Omental fat pad (tissue), 4 donors: ENCODE measurements around the gene NAMPT. TPM values are rescaled to one million over a fixed set of nuclear protein-coding genes. Genes with fewer than 3 reads are reported as not detected.

Source experiments
- ATAC-seq: fragments of 150-250 bp; one replicate; pipeline ENCODE4 v1.9.1; 2016; ENCODE audit warnings: mild to moderate bottlenecking, moderate library complexity; ENCODE audit not compliant: low FRiP score
- DNase-seq: peaks from one replicate; pipeline ENCODE4 v3.0.0-alpha.2; 2019; ENCODE audit warnings: low spot score
- total RNA-seq, 4 donors: library from RNA; depleted of rRNA; stranded (reverse); fragments of >200 nt; gene quantifications; one replicate each; pipeline ENCODE4 v1.1.0, GENCODE V29; 2016
- TF ChIP-seq, protein P1 (sequence below), 3 donors: fragments of 450-650 bp; IDR thresholded peaks; one replicate each; pipeline ENCODE4 v1.5.1; 2016 to 2017; ENCODE audit warnings: antibody characterized with exemption in 3 of 3, mild to moderate bottlenecking in 3 of 3, moderate library complexity in 2 of 3

NAMPT gene
- total RNA-seq, 4 donors from 2014 or later, result 636 to 2,401 (median 1,222) TPM

DNA sequence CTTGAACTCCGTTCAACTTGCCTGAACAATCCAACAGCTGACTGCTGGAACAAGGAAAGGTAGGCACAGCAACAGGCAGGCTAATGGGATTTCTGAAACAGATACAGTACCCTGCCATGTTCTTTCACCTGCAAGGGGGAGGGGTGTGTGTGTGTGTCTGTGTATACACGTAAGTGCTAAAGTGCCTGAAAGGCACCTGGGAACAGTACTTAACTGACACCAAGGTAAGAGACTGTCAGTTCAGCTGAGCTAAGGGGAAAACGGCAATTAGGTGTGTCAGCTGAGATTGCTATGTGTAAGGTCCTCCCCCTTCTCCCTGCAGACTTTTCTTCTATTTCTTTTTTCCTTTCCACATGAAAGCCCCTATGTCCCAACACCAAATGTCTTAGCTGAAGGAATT is 27.0 kb downstream of the NAMPT start:
- ATAC-seq (peak; percentile 19), DNase-seq (no peak)
- TF ChIP-seq, protein P1, sequence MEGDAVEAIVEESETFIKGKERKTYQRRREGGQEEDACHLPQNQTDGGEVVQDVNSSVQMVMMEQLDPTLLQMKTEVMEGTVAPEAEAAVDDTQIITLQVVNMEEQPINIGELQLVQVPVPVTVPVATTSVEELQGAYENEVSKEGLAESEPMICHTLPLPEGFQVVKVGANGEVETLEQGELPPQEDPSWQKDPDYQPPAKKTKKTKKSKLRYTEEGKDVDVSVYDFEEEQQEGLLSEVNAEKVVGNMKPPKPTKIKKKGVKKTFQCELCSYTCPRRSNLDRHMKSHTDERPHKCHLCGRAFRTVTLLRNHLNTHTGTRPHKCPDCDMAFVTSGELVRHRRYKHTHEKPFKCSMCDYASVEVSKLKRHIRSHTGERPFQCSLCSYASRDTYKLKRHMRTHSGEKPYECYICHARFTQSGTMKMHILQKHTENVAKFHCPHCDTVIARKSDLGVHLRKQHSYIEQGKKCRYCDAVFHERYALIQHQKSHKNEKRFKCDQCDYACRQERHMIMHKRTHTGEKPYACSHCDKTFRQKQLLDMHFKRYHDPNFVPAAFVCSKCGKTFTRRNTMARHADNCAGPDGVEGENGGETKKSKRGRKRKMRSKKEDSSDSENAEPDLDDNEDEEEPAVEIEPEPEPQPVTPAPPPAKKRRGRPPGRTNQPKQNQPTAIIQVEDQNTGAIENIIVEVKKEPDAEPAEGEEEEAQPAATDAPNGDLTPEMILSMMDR (IDR thresholded peaks at IDR 0.05), result no peak

DNA sequence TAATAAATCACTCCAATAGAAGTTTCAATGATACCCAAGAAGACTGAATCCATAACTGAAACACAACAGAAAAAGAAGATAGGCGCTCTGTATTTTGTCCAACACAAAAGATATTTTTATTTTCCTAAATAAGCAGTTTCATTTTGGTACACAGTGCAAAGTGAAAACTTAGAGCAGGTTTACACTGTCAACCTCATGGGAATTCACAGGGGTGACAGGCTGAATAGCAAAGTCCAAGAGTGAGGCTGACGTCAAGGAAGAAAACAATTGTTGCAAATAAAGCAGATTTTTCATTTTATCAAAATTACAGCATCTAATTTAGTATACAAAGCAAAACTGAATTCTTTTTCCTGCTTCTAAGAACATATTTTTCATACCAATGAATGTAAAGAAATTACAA is 28.6 kb downstream of the NAMPT start:
- ATAC-seq, result no peak
- TF ChIP-seq, protein P1 (IDR thresholded peaks at IDR 0.05), result no peak
- DNase-seq, result no peak

DNA sequence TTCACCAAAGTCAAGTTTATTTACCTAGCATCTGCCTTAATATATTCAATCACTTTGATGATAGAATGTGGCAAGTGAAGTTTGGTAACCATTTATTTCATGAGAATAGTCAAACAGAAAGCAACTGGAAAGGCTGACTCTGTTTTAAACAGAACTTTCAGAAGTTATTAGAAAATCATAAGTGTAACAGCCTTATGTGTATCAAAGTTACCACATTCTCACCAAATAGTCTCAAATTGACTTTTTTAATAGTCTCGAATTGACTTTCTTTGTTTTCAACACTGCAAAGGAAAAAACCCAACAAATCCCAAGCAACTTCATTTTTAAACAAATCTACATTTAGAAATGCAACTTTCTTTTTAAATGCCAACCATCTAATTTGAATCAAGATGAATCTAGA is 29.5 kb downstream of the NAMPT start:
- TF ChIP-seq, protein P1 (IDR thresholded peaks at IDR 0.05), result no peak
- ATAC-seq (no peak), DNase-seq (no peak)

DNA sequence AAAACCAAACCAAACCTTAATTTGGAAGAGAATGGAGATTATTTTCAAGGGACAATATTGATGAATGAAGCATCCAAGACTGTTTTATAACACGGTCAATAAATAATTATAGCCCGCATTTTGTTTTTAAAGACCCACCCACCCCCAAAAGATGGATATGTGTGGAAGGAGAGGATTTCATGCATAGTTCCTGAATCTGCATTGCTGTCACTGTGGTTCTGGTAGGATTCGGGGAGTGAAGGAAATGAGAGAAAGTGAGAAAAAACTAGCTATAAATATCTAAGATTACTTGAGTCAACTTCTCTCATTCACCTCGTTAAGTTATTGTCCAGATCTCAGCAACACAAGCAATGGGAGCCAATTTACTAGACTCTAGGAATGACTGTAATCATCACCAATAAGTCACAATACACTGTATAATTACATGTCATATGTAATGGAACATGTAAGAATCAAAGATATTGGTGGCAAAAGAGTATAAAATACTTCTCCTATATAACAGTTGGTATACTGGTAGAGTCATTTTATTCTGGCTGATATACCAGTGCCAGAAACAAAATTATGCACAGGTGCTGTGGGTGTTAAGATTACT is 30.2 kb downstream of the NAMPT start:
- no peak for DNase-seq
- no peak for ATAC-seq
- TF ChIP-seq, protein P1 (IDR thresholded peaks at IDR 0.05), result no peak

DNA sequence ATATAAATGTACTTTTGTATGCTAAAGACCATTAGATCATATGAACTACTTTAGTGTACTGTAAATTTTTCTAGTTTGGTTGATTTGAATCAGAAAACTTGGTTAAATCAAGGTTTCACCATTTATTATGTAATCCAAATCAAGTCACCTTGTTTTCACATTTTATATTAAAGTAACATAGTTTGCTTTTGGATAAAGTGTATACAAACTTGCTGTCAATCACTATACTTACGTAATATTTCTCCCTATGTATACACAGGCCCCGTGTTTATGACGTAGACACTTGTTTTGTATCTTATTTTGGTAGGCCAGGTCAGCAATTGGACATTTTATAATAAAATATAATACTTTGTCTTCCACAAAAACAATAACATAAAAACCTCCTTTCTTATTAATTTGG is 32.2 kb downstream of the NAMPT start:
- no peak for DNase-seq
- no peak for ATAC-seq
- TF ChIP-seq, protein P1 (IDR thresholded peaks at IDR 0.05), result no peak

DNA sequence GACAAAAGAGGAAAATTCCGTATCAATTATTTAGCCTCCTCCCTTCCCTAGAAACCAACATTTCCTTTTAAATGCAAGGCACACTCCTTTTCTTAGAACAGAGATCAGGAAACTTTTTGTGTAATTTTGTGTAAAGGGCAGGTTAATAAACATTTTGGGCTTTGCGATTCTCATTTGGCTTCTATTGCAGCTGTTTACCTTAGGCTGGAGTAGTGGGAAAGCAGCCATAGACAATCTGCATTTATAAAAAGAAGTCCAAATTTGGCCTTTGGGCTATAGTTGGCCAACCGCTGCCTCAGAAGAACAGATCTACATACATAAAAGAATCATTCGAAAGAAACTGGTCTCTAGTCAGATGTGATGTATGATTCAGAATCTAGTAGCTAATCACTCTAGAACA is 35.3 kb downstream of the NAMPT start:
- DNase-seq, result no peak
- ATAC-seq, result no peak
- TF ChIP-seq, protein P1 (IDR thresholded peaks at IDR 0.05), result no peak

DNA sequence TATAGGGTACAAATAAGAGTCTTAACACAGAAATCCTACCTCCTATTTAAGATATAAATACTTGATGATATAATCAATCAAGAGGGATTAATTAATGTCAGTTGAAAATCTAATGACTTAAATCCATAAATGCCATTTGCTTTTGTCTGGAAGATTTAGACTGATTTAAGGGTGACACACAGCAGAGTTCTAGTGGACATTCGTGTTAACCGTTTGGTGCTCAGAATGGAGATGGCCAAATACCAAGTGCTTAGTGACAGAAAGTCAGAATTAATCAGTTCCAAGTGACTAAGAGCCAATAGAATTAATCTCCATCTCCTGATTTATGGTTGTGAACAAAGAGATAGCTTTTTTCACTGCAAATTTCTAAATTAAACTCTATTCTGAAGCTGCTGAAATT is 36.2 kb downstream of the NAMPT start:
- TF ChIP-seq, protein P1 (IDR thresholded peaks at IDR 0.05), result no peak
- ATAC-seq (no peak), DNase-seq (no peak)
